GM12874 (cell line): ENCODE measurements around the gene TNIP1.

Source experiments
- CTCF ChIP-seq: IDR thresholded peaks from 2 replicates; pipeline ENCODE4 v1.5.1; 2011; ENCODE audit warnings: low read depth, mild to moderate bottlenecking, control low read depth, low read length, moderate library complexity; ENCODE audit not compliant: insufficient read depth

Gene TNIP1

GRCh38 chr5:151017897-151018296, 62.9 kb downstream of the TNIP1 start:
- no peak for TF ChIP-seq CTCF

- no peak for TF ChIP-seq CTCF
Measured at GRCh38 chr5:151016700-151017099, 64.1 kb downstream of the TNIP1 start.

DNA sequence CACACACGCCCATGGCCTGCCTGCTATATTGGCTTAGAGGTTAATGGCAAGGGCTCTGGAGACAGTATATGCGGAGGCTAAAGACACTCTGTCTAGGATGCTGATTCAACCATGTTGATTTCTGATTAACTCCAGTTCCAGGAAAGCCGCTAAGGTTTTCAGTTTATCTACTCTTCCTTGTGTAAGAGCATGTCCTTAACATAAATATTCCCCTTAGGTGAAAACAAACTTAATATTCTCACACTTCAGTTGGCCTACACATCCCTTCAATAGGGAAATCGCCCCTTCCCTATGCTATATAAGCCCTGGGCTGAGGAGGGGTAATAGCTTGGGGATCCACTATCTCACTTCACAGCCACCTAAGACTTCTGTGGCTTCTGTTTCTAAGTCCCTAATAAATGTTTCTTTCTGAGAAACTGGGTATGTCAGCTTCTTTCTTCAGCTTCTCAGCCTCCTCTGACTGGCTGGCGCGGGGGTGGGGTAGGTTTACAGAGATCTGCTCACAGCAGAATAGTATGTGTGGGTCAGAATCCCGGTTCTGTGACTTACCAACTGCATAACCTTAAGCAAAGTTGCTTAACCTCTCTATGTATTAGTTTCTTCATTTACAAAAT, 64.8 kb downstream of the TNIP1 start:
- no peak for TF ChIP-seq CTCF

DNA sequence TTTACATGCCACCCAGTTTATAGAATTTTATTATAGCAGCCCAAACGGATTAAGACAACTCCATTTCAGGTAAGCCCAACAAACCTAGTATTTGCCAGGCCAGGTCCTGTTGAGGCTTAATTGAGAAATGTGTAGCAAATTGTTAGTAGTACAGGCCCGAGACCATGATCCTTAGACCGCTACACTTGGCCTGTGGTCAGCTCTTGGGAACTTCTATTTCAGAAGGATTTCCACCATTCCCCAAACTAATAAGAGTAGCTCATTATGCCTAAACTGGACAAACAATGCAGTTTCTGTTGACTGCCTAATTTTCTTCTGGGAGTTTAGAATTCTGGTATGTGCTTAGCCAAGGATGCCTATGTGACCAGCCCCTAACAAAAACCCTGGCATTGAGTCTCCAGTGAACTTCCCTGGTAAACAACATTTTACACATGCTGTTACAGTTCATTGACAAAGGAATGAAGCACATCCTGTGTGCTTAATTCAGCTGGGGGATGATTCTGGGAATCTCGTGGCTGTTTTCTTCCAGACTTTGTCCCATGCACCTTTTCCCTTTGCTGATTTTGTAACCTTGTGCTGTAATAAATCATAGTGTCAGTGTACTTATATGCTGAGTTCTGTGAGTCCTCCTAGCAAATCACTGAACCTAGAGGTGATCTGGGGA, 66.0 kb downstream of the TNIP1 start:
- no peak for TF ChIP-seq CTCF

- TF ChIP-seq CTCF = no peak
Measured at GRCh38 chr5:151012862-151013261, 68.0 kb downstream of the TNIP1 start.

DNA sequence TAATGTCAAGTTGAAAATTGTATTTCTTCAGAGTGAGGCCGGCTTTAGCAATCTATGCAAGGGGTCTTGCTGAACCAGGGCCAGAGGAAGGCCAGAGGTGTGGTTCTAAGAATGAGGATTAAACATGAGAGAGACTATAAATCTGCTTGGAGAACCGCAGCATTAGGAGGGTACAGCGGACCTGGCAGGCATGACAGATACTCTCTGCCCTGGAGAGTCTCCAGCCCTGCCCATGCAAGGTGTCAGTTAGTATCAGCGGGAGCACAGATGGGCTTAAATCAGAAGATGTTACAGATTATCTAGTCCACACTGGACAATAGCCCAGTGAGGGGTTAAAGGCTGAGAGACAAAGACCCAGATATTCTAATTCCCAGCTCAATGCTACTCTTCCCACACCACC, 71.9 kb downstream of the TNIP1 start:
- TF ChIP-seq CTCF = no peak

GRCh38 chr5:151008210-151008491, 72.7 kb downstream of the TNIP1 start:
- TF ChIP-seq CTCF = no peak
